Measurements from ENCODE around the gene GRHL1.

DNA sequence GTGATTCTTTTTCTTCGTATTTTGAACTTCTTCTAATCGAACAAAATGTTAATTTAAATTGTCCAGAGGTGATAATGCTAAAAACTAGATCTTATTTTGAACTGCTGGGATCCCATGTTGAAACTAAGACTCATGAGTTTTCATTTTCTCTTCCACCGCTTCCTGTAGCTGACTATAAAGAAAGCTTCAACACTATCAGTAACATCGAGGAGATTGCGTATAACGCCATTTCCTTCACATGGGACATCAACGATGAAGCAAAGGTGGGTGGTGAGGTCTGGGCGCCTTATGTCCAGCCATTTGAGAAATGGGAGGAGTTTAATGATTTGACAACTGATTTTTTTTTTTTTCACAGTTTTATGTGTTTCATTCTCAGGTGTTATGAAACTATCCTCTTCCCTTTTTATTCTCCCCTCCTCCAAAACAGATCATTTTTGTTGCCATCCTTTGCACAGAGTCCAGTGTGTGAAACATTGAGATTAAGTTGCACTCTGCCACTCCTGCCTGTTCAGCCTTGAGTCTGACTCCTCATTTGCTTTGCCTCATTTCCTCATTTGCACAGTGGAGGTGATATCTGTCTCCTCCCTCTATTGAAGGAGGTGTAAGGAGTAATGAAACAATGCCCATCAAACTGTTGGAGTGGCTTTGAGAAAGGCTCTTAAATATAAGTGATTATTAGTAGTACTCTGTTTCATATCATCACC is 13.8 kb downstream of the GRHL1 start:
- TF ChIP-seq POLR2A (IDR thresholded peaks at IDR 0.05): no peak
- no peak for TF ChIP-seq CTCF (IDR thresholded peaks at IDR 0.05)
